NCI-H510A (cell line): Measurements from ENCODE around the gene SLC6A16.
"Not testable (repeated sequence)": the region's sequence is repeated elsewhere in the genome, so short reads cannot be mapped to it uniquely, and the experiment has no call there.

Source experiments
- DNase-seq: peaks from one replicate; lab custom pipeline; 2025; lab: John Stamatoyannopoulos, UW

SLC6A16 gene

DNA sequence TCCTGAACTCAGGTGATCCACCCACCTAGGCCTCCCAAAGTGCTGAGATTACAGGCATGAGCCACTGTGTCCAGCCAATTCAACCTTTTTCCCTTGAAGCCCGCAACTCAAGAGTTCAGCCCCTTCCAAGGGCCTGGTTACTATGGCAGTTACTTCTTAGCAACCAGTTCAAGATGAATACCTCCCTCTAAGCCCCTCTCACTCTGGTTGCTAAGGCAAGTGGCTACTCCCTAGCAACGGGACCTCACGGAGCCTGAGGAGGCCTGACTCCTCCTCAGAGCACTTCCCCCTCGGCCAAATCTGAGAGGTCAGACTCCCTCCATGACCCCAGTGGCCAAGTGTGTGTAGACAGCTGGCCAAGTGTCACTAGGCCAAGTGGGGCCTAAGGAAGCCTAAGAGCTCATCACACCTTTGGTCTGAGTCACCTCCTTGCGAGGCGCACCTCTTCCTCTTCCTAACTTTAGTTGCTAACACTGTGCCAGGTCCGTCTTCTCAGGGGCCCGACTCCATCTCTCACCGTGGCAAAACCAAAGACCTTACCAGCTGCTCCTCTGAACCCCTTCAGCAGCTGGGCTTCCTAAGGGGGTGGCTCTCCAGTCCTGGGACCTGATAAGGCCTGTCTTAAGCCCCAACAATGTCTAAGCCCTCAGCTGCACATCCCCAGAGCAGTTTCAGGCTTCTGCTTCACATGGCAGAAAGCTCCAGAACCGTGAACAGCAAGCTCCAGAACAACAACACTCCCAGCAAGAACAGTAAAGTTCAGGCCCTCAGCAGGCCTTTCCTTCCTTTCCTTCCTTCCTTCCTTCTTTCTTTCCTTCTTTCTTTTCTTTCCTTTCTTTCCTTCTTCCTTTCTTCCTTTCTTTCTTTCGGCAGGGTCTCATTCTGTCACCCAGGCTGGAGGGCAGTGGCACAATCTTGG lies 19.8 kb upstream of the SLC6A16 start:
- no peak for DNase-seq

DNA sequence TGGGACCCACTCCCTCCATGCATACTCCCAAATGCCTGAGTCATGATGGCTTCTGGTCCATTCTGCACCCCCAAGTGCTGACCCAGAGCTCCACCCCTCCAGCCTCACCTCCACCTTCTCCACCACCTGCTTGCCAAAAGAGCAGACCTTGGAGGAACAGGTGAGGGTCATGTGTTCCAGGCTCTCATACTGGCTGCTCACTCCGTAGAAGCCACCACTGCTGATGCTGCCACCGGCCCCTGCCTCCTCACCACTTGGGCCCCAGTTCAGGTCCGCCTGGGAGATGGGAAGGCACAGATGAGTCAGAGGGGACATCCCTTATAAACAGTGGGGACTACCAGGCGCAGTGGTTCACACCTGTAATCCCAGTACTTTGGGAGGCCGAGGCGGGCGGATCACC lies 18.1 kb upstream of the SLC6A16 start:
- no peak for DNase-seq

GRCh38 chr19:49342291-49342721 lies 17.3 kb upstream of the SLC6A16 start:
- no peak for DNase-seq

DNA sequence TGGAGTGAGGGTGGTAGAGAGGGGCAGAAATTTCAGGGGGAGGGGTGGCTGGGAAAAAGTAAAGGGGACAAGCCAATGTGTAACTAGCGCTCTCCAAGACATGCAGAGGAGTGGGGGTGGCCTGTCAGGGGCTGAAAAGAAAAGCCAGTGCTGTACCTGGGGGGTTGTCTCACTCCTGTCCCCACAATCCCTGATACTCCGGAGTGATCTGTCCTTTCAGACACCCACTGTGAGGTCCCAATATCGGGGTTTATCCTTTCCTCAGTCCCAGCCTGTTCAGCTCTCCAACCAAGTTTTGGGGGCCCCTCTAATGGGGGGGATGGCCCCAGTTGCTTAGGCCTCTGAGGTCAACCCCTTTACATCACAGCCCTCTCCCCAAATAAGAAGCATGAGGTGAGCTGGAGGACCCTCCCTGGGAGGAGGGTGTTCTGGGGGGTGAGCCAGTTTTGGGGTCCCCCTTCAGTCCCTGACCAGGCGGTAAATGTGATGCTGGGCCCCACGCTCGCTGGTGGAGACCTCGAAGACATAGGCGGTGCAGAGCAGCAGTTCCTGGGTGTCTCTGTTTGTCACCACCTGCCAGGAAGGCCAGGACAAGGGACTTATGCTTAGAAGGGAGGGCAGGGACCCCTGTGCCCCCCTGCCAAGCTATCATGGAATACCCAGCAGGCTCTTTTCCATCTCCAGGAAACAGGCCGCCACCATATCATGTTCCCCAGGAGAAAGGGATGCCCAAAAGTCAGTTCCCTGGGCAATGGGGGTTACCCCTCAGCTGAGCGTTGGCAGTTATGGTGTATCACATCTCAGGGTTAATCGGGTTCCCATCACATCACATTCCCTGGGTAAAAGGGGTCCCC lies 16.1 kb upstream of the SLC6A16 start:
- no peak for DNase-seq

GRCh38 chr19:49340069-49340864 lies 15.3 kb upstream of the SLC6A16 start:
- DNase-seq, result no peak

GRCh38 chr19:49339301-49340068 lies 14.5 kb upstream of the SLC6A16 start:
- no peak for DNase-seq

GRCh38 chr19:49338691-49339300 lies 13.8 kb upstream of the SLC6A16 start:
- no peak for DNase-seq

DNA sequence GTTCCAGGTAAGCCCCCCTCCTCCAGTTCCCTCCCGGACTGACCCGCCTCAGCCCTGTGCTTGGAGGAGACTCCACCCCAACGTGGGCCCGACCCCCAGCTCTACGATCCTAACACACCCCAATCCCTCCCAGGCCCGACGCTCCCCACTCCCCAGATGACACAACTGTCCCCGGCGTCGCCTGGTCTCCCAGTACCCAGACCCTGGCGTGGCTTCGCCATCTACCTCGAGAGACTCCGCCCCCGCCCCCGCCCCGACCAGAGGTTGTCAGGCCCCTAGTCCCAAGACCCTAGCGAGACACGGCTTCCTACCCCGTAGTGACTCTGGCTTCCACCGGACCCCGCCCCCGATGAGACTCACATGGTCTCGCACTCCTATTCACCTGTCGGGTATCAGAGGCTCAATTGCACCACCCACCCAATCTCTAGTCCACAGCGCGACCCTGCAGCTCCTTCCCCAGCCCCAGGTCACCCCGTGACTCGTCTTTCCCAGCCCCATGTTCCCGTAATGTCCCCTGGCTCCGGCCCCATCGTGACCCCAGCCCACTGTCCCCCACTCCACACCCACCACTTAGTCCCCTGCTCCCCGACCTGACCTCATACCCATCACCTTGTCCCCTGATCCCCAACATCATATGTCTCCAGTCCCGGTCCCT lies 13.2 kb upstream of the SLC6A16 start:
- no peak for DNase-seq

DNA sequence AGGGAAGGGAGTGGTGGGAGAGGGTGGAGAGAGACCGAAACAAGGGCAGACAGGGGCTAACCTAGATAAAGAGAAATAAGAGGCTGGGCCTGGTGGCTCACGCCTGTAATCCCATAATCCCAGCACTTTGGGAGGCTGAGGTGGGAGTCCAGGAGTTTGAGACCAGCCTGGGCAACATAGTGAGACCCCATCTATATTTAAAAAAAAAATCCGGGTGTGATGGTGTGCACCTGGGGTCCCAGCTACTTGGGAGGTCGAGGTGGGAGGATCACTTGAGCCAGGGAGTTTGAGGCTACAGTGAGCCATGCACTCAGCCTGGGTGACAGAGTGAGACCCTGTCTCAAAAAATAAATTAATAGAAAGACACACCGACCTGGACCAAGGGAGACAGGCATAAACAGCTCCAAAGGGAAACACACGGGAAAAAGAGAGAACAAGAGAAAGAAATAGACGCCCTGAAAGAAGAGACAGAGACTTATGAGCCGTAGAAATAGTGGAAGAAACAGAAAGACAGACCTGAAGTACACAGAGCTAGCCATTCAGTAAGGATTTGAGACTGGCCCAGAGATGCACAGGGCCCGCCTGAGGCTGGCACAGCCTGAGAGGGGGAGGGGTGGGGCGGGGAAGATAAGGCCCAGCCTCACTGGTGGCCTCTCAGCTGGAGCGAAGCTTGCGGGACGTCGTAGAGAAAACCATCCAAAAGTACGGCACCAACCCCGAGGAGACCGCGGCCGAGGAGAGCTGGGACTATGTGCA lies 12.5 kb upstream of the SLC6A16 start:
- DNase-seq, result no peak

- DNase-seq, result no peak
These were observed 11.7 kb upstream of the SLC6A16 start for GRCh38 chr19:49336482-49337266.

DNA sequence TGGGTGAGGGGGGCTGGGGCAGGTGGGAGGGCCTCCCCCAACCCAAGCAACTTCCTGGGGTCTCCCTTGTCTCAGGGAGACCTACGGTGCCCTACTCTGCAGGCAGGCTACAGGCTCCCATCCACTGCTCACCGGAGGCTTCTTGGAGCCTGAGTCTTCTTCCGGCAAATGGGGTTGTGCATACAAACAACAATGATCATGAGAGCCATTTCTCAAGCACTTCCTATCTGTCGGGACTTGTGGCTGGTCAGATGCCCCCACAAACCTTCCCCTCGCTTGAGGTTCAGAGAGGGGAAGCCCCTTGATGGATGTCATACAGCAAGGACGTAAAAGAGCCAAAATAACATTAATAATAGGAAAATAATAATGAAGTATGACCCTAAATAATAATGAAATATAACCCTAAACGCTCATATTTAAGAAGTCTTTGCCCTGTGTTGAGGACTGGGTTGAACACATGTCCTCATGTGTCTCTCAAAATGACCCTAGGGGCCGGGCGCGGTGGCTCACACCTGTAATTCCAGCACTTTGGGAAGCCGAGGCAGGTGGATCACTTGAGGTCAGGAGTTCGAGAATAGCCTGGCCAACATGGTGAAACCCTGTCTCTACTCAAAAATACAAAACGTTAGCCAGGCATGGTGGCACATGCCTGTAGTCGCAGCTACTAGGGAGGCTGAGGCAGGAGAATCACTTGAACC lies 10.9 kb upstream of the SLC6A16 start:
- no peak for DNase-seq

DNA sequence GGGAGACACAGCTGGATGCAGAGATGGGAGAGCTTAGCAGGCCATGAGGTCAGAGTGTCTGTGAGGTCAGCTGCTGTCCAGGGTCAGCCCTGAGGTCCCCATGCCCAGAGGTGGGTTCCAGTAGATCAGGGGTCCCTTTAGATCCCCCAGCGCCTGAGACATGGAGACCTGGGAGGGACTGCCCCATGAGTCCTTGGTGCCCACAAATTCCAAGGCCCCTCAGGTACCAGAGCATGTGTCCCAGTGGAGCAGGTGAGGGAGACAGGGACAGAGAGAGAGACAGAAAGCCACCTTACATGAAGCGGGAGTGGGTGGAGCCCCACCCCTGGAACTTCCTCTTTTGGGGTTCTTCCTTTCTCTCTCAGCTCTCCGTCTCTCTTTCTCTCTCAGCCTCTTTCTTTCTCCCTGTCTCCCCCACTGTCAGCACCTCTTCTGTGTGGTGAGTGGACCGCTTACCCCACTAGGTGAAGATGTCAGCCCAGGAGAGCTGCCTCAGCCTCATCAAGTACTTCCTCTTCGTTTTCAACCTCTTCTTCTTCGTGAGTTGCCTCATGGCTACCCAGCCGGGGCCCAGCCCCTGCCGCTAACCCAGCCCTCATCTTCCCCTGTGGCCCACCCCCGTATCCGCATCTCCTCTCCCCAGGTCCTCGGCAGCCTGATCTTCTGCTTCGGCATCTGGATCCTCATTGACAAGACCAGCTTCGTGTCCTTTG lies 10.2 kb upstream of the SLC6A16 start, which contains the start of gene CD37:
Gene CD37, plus strand, starts transcription at position 336 of the 713 bp plus-strand sequence. Its CDS starts 135 bp downstream, at position 471.
- no peak for DNase-seq

DNA sequence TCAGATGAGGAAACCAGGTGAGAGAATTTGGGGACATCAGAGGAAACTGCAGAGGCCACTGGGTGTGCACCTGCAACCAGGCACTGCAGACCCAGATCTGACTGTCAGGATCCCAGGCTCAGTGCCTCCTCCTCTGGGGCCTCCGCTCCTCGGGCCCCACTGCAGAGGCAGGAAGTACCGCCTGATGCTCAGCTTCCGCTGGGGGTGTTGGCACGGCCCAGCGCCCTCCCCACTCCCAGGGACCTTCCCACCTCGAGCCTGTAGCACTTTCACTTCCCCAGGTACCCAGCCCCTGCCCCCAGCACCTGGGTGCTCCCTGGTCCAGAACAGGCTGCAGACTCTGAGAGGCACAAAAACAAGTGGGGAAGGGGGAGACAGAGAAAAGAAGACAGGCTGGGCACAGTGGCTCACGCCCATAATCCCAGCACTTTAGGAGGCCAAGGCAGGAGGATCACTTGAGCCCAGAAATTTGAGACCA lies 8.9 kb upstream of the SLC6A16 start:
- DNase-seq, result no peak

DNA sequence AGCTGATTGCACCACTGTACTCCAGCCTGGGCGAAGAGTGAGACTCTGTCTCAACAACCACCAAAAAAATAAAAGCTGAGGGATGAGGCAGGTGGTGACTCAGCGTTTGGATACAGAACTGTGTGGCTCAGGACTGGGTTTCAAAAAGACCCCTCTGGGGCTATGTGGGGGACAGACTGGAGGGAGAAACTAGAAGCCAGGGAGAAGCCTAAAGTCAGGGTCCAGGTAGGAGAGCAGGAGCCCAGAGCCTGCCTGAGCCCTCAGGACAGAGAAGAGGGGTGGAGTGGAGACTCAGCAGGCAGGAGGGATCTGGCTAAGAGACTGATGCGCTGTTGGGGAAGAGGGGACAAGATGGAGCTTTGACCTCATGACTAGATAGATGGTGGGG lies 8.4 kb upstream of the SLC6A16 start:
- DNase-seq, result no peak

GRCh38 chr19:49332691-49333417 lies 7.9 kb upstream of the SLC6A16 start:
- not testable (repeated sequence) for DNase-seq

- DNase-seq, result no peak
These were observed 6.6 kb upstream of the SLC6A16 start for GRCh38 chr19:49331616-49332055.
